Measurements from ENCODE around the gene SCEL. TPM values are rescaled to one million over a fixed set of nuclear protein-coding genes. Genes with fewer than 3 reads are reported as not detected.
A peak's percentile ranks its signal among the peaks of the same experiment; 100 is the strongest.
"Not testable (repeated sequence)": the region's sequence is repeated elsewhere in the genome, so short reads cannot be mapped to it uniquely, and the experiment has no call there.

The SCEL gene
- total and polyA plus RNA-seq, 4 donors: 0.10 to 0.12 (median 0.11) TPM; not detected in 1

DNA sequence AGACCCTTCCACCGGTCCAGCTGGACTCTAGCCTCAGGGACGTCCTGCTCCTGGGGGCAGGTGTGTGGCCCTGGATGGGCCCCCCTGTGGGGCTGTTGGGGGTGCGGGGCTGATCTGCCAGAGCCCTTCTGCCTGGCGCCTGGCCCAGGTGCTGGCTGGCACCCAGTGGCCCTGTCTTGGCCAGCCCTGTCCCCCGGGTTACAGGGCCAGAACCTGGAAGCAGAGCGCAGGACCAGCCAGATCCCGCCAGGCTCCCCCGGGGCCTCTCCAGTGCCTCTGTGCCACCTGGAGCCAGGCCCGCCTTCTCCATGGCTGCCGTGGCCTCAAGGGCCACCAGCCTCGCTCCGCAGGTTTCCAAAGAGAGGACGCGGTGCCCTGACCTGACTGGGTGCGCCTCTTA lies 127.3 kb downstream of the SCEL start:
- not testable (repeated sequence) for H3K27me3 ChIP-seq (ENCODE audit: control insufficient read depth, insufficient read depth, low read length); H3K27ac ChIP-seq (ENCODE audit: low read depth, low read length); H3K4me3 ChIP-seq (ENCODE audit: low read depth, low read length); H3K4me1 ChIP-seq (ENCODE audit: control insufficient read depth, insufficient read depth, low read length); DNase-seq (ENCODE audit: low read depth in 4 of 6, low spot score in 6 of 6); H3K36me3 ChIP-seq (ENCODE audit: control insufficient read depth, insufficient read depth, low read length); H3K9me3 ChIP-seq (ENCODE audit: control insufficient read depth, insufficient read depth, low read length)
- 74% methylated on average over 5 of the region's 15 CpGs for WGBS (ENCODE audit: insufficient coverage)

DNA sequence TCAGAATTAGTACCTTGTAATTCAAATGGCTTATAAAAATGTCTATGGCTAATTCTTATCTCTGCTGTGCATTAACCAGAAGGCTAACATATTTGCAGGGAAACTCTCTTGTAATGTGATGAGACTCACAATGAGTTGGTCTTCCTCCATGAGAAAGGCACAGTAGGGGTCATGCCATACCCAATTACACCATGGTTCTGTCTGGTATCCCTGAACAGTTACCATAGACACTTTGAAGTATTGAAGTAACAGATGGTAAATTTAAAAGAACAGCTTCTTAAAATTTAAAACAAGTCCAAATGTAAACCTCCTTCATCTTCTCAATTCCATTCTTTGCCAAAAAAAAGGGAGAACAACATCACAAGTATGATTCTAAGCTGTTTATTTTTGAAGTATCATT lies 139.3 kb downstream of the SCEL start:
- no peaks in the 10 kb centered on the region for H3K36me3 ChIP-seq (ENCODE audit: control insufficient read depth, insufficient read depth, low read length)
- H3K27me3 ChIP-seq (ENCODE audit: control insufficient read depth, insufficient read depth, low read length): no peaks in the 10 kb centered on the region
- peaks cover 2% of the 10 kb centered on the region for H3K9me3 ChIP-seq (ENCODE audit: control insufficient read depth, insufficient read depth, low read length)
- no peaks in the 10 kb centered on the region for H3K4me1 ChIP-seq (ENCODE audit: control insufficient read depth, insufficient read depth, low read length)
- H3K4me3 ChIP-seq (ENCODE audit: low read depth, low read length): no peak overlapping the region
- peak in 2 of 6 donors; percentile 24 for DNase-seq (ENCODE audit: low read depth in 4 of 6, low spot score in 6 of 6)
- no peak overlapping the region for H3K27ac ChIP-seq (ENCODE audit: low read depth, low read length)

DNA sequence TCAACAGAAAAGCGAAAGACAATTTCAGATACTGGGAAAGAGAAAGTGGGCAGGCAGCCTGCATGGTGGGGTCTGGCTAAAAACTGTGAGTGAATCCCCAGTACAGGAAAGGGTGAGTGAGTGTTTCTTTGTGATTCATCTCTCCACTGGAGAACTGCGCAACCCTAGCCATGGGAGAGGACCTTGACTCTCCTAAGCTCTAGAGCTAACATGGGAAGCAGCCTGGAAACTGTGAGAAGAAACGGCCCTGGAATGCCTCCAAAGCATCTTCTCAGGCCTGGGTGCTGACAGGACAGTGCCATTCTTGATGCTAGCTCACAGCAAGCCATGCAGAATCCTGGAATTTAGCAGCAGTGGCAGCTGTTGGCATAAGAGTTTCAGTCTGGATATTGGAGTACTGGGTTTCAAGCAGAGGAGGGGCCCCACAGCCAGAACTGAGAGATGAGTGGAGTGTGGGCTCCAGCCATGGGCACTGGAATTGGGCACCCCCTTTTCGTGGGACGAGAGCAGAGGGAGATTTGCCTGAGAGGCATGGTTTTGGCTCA lies 143.3 kb downstream of the SCEL start:
- Histone ChIP-seq H3K27ac (ENCODE audit: low read depth, low read length) (no peak overlapping the region), H3K36me3 (ENCODE audit: control insufficient read depth, insufficient read depth, low read length) (no peaks in the 10 kb centered on the region), H3K27me3 (ENCODE audit: control insufficient read depth, insufficient read depth, low read length) (no peaks in the 10 kb centered on the region), H3K9me3 (ENCODE audit: control insufficient read depth, insufficient read depth, low read length) (peaks cover 2% of the 10 kb centered on the region), H3K4me3 (ENCODE audit: low read depth, low read length) (no peak overlapping the region), H3K4me1 (ENCODE audit: control insufficient read depth, insufficient read depth, low read length) (no peaks in the 10 kb centered on the region)
- 73% methylated on average over 5 of the region's 5 CpGs for WGBS (ENCODE audit: insufficient coverage)
- no peak for DNase-seq (ENCODE audit: low read depth in 4 of 6, low spot score in 6 of 6)

DNA sequence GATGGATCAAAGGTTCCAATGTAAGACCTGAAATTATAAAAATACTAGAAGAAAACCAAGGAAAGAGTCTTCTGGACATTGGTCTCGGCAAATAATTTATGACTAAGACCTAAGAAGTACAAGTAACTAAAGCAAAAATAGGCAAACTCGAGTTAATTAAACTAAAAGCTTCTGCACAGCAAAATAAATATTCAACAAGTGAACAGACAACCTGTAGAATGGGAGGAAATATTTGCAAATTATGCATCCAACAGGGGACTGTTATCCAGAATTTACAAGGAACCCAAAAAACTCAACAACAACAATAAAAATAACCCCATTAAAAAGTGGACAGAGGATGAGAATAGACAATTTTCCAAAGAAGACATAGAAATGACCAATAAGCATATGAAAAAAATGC lies 152.3 kb downstream of the SCEL start:
- no CpG with 5 or more reads among the region's 2 CpGs for WGBS (ENCODE audit: insufficient coverage)
- H3K4me1 ChIP-seq (ENCODE audit: control insufficient read depth, insufficient read depth, low read length): no peaks in the 10 kb centered on the region
- H3K9me3 ChIP-seq (ENCODE audit: control insufficient read depth, insufficient read depth, low read length): no peaks in the 10 kb centered on the region
- H3K36me3 ChIP-seq (ENCODE audit: control insufficient read depth, insufficient read depth, low read length): no peaks in the 10 kb centered on the region
- no peak for DNase-seq (ENCODE audit: low read depth in 4 of 6, low spot score in 6 of 6)
- no peak overlapping the region for H3K27ac ChIP-seq (ENCODE audit: low read depth, low read length)
- H3K27me3 ChIP-seq (ENCODE audit: control insufficient read depth, insufficient read depth, low read length): no peaks in the 10 kb centered on the region
- H3K4me3 ChIP-seq (ENCODE audit: low read depth, low read length): no peak overlapping the region

DNA sequence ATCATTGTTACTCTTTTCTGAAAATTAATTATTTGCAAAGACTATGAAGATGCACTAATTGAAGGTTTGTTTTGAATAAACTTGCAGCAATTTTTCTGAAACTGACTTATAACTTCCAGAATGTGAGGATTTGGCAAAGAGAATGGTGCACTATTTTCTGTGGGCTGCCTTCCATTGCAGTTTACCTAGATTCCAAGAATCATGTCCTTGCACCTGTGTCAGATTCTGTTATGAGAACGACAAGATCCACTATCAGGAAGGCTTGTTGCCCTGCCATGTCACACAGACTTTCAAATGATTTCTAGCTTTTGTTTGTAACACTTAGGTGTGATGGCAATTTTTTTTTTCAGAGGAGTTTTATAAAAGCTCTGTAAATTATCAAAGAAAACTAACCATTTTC lies 156.4 kb downstream of the SCEL start:
- no peaks in the 10 kb centered on the region for H3K36me3 ChIP-seq (ENCODE audit: control insufficient read depth, insufficient read depth, low read length)
- no peaks in the 10 kb centered on the region for H3K4me1 ChIP-seq (ENCODE audit: control insufficient read depth, insufficient read depth, low read length)
- no peaks in the 10 kb centered on the region for H3K9me3 ChIP-seq (ENCODE audit: control insufficient read depth, insufficient read depth, low read length)
- DNase-seq (ENCODE audit: low read depth in 4 of 6, low spot score in 6 of 6): no peak
- H3K27me3 ChIP-seq (ENCODE audit: control insufficient read depth, insufficient read depth, low read length): no peaks in the 10 kb centered on the region
- H3K4me3 ChIP-seq (ENCODE audit: low read depth, low read length): no peak overlapping the region
- H3K27ac ChIP-seq (ENCODE audit: low read depth, low read length): no peak overlapping the region
- WGBS (ENCODE audit: insufficient coverage): 100% methylated on average over 1 of the region's 1 CpG

DNA sequence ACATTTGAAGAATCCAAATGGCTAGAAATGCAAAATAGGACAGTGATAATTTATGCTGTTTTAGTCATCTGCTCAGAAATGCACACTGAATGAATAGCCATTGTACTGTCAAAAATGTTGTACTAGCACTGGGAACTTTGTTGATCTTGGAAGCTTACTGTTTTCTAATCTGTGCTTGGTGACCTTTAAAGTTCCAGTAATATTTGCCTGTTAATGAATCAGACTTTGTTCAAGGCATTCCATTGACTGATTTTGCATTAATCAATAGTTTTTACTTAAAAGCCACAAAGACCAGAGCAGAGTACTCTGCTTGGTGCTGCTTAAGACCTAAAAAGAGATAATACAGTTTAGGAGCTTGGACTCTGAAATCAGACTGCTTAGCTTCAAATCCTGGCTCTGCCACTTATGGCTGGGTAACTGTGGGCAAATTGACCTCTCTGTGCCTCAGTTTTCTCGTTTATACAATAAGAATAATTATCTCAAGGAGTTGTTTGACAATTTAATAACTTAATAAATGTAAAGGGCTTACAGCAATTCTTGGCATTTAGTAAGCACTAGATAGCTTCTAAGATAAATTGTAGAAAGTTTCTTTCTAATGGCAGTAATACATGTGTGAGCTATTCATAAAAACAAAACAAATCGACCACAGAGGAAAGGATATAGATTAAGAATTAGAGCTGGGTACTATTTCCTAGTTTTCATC lies 157.4 kb downstream of the SCEL start:
- no CpG with 5 or more reads among the region's 2 CpGs for WGBS (ENCODE audit: insufficient coverage)
- no peak overlapping the region for H3K4me3 ChIP-seq (ENCODE audit: low read depth, low read length)
- peaks cover 2% of the 10 kb centered on the region for H3K27me3 ChIP-seq (ENCODE audit: control insufficient read depth, insufficient read depth, low read length)
- no peaks in the 10 kb centered on the region for H3K9me3 ChIP-seq (ENCODE audit: control insufficient read depth, insufficient read depth, low read length)
- no peaks in the 10 kb centered on the region for H3K36me3 ChIP-seq (ENCODE audit: control insufficient read depth, insufficient read depth, low read length)
- no peak overlapping the region for H3K27ac ChIP-seq (ENCODE audit: low read depth, low read length)
- no peak for DNase-seq (ENCODE audit: low read depth in 4 of 6, low spot score in 6 of 6)
- peaks cover 3% of the 10 kb centered on the region for H3K4me1 ChIP-seq (ENCODE audit: control insufficient read depth, insufficient read depth, low read length)

DNA sequence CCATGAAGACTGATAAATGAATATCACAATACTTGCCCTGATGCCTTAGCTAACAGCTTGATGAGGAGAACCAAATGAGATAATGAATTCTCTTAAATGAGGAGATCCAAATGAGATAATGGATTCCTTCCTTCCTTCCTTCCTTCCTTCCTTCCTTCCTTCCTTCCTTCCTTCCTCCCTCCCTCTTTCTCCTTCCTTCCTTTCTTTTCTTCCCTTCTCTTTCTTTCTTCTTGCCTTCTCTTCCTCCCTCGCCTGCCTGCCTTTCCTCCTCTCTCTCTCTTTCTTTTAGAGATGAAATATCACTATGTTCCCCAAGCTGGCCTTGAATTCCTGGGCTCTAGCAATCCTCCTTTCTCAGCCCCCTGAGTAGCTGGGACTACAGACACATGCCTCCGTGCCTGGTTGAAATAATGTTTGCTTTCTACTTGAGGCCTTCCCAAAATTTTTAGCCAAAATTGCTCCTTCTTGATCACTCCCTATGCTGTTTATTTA lies 158.0 kb downstream of the SCEL start:
- peaks cover 3% of the 10 kb centered on the region for H3K4me1 ChIP-seq (ENCODE audit: control insufficient read depth, insufficient read depth, low read length)
- no peak overlapping the region for H3K27ac ChIP-seq (ENCODE audit: low read depth, low read length)
- no peak overlapping the region for H3K4me3 ChIP-seq (ENCODE audit: low read depth, low read length)
- H3K27me3 ChIP-seq (ENCODE audit: control insufficient read depth, insufficient read depth, low read length): peaks cover 2% of the 10 kb centered on the region
- WGBS (ENCODE audit: insufficient coverage): no CpG with 5 or more reads among the region's 2 CpGs
- H3K36me3 ChIP-seq (ENCODE audit: control insufficient read depth, insufficient read depth, low read length): no peaks in the 10 kb centered on the region
- no peak for DNase-seq (ENCODE audit: low read depth in 4 of 6, low spot score in 6 of 6)
- no peaks in the 10 kb centered on the region for H3K9me3 ChIP-seq (ENCODE audit: control insufficient read depth, insufficient read depth, low read length)

Small RNAs within 50 kb of the gene (small RNA-seq; reads per million reads assigned to genes)
- gene RNY3P7 (ENCODE audit: low replicate concordance) (not detected), gene SPTLC1P5 (ENCODE audit: low replicate concordance) (not detected)

Other genes with a start within 250 kb of the SCEL start
- gene MYCBP2, start 208.6 kb upstream of the SCEL start, total RNA-seq: 100 to 1,000 TPM; 108 to 243 TPM
- 100 to 1,000 TPM; 141 to 178 TPM for gene MYCBP2, start 208.6 kb upstream of the SCEL start, polyA plus RNA-seq (ENCODE audit: insufficient read length in 2 of 2)
- gene SLAIN1, start 162.0 kb downstream of the SCEL start, total RNA-seq: 100 to 1,000 TPM in 1 of 2 donors, 10 to 100 TPM in 1; 72.6 to 175 TPM
- gene SLAIN1, start 162.0 kb downstream of the SCEL start, polyA plus RNA-seq (ENCODE audit: insufficient read length in 2 of 2): 100 to 1,000 TPM in 1 of 2 donors, 10 to 100 TPM in 1; 84.4 to 112 TPM

Measured in spinal cord (tissue), 10 donors.